ENCODE data around the gene MT1E. TPM values are rescaled to one million over a fixed set of nuclear protein-coding genes. Genes with fewer than 3 reads are reported as not detected.
"Not testable (repeated sequence)": the region's sequence is repeated elsewhere in the genome, so short reads cannot be mapped to it uniquely, and the experiment has no call there.

MT1E gene
- total and polyA plus RNA-seq, 2 donors (not counting 1 experiment from before 2014, with no cell fraction given), result 3.1 TPM; not detected in 1

- intact Hi-C loops (cut with micrococcal nuclease), result no loop called here
- Mint-ChIP-seq H3K4me3 (no peak overlapping the region), H3K27me3 (peaks cover 85% of the 10 kb centered on the region), H3K4me1 (peaks cover 9% of the 10 kb centered on the region), H3K27ac (no peak overlapping the region), H3K9me3 (ENCODE audit: insufficient read depth) (no peaks in the 10 kb centered on the region)
- Histone ChIP-seq H3K4me3 (ENCODE audit: control extremely low read depth in 1 of 5, extremely low read depth in 1 of 5, insufficient read depth in 1 of 5, low read depth in 2 of 5, low read length in 4 of 5) (no peak overlapping the region), H3K36me3 (replicated peaks in 1 of 2; ENCODE audit: control extremely low read depth in 1 of 2, control insufficient read depth in 1 of 2, extremely low read depth in 1 of 2, insufficient read depth in 2 of 2, low read length in 1 of 2) (no peaks in the 10 kb centered on the region), H3K4me2 (replicated peaks; ENCODE audit: low read depth, low read length, poor library complexity, severe bottlenecking) (no peak overlapping the region), H2AFZ (ENCODE audit: insufficient read depth, low read depth, low read length, poor library complexity, severe bottlenecking) (no peak overlapping the region), H3K4me1 (ENCODE audit: control insufficient read depth in 2 of 2, insufficient read depth in 2 of 2, low read length in 2 of 2) (peaks cover 6 to 7% of the 10 kb centered on the region in 2 donors), H3K79me2 (ENCODE audit: control insufficient read depth, insufficient read depth, low read length) (no peaks in the 10 kb centered on the region), H3K27me3 (replicated peaks in 1 of 4; ENCODE audit: control extremely low read depth in 1 of 4, control insufficient read depth in 3 of 4, insufficient read depth in 4 of 4, low read length in 3 of 4) (peaks cover 0 to 68% (median 30%) of the 10 kb centered on the region in 4 experiments), H3K27ac (ENCODE audit: low read length in 2 of 2) (no peak overlapping the region), H3K9ac (ENCODE audit: low read length) (no peak overlapping the region), H4K20me1 (ENCODE audit: control insufficient read depth, insufficient read depth, low read length, poor library complexity, severe bottlenecking) (no peaks in the 10 kb centered on the region), H3K9me3 (ENCODE audit: control extremely low read depth in 1 of 3, control insufficient read depth in 2 of 3, insufficient read depth in 1 of 3, low read length in 2 of 3) (peaks cover 0 to 3% (median 0%) of the 10 kb centered on the region in 3 donors)
- DNase-seq (no peak), ATAC-seq (ENCODE audit: low read depth) (no peak)
- POLR2A ChIA-PET, result no interaction called here
- CTCF ChIA-PET, result no interaction called here
- TF ChIP-seq EZH2 (IDR thresholded peaks at IDR 0.05; ENCODE audit: borderline replicate concordance, insufficient read depth, low read depth, low read length, poor library complexity, severe bottlenecking), result no peak
- TF ChIP-seq, protein P1, sequence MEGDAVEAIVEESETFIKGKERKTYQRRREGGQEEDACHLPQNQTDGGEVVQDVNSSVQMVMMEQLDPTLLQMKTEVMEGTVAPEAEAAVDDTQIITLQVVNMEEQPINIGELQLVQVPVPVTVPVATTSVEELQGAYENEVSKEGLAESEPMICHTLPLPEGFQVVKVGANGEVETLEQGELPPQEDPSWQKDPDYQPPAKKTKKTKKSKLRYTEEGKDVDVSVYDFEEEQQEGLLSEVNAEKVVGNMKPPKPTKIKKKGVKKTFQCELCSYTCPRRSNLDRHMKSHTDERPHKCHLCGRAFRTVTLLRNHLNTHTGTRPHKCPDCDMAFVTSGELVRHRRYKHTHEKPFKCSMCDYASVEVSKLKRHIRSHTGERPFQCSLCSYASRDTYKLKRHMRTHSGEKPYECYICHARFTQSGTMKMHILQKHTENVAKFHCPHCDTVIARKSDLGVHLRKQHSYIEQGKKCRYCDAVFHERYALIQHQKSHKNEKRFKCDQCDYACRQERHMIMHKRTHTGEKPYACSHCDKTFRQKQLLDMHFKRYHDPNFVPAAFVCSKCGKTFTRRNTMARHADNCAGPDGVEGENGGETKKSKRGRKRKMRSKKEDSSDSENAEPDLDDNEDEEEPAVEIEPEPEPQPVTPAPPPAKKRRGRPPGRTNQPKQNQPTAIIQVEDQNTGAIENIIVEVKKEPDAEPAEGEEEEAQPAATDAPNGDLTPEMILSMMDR (IDR thresholded peaks at IDR 0.05), result no peak
- 13% methylated on average over 11 of the region's 19 CpGs for WGBS (ENCODE audit: insufficient coverage)
Observed at GRCh38 chr16:56669840-56670619, 44.4 kb downstream of the MT1E start.

DNA sequence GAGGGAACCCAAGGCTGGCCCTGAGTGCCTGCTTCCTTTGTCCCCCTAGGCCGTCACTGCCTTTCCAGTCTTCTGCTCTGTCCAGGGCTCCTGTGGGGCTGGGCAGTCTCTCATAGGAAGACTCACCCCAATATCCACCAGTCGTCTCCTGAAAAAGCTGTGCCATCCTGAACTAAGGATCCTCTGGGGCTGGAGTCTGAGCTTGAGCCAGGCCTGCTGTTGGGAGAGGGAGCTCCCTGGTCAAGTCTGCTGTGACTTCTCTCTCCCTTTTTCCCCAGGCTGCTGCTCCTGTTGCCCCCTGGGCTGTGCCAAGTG is 45.0 kb downstream of the MT1E start:
- 56% methylated on average over 1 of the region's 2 CpGs for WGBS (ENCODE audit: insufficient coverage)
- no peak for TF ChIP-seq EZH2 (IDR thresholded peaks at IDR 0.05; ENCODE audit: borderline replicate concordance, insufficient read depth, low read depth, low read length, poor library complexity, severe bottlenecking)
- TF ChIP-seq, protein P1 (IDR thresholded peaks at IDR 0.05), result no peak
- no peak overlapping the region for H3K4me3 ChIP-seq (ENCODE audit: control extremely low read depth in 1 of 5, extremely low read depth in 1 of 5, insufficient read depth in 1 of 5, low read depth in 2 of 5, low read length in 4 of 5)
- H3K79me2 ChIP-seq (ENCODE audit: control insufficient read depth, insufficient read depth, low read length), result no peaks in the 10 kb centered on the region
- ChIA-PET CTCF (no interaction called here), POLR2A (no interaction called here)
- no peaks in the 10 kb centered on the region for H4K20me1 ChIP-seq (ENCODE audit: control insufficient read depth, insufficient read depth, low read length, poor library complexity, severe bottlenecking)
- no peak for ATAC-seq (ENCODE audit: low read depth)
- DNase-seq, result no peak
- no peaks in the 10 kb centered on the region for H3K36me3 ChIP-seq (replicated peaks in 1 of 2; ENCODE audit: control extremely low read depth in 1 of 2, control insufficient read depth in 1 of 2, extremely low read depth in 1 of 2, insufficient read depth in 2 of 2, low read length in 1 of 2)
- no peak overlapping the region for H2AFZ ChIP-seq (ENCODE audit: insufficient read depth, low read depth, low read length, poor library complexity, severe bottlenecking)
- H3K4me1 ChIP-seq (ENCODE audit: control insufficient read depth in 2 of 2, insufficient read depth in 2 of 2, low read length in 2 of 2), result peaks cover 10% of the 10 kb centered on the region in 2 donors
- H3K27ac ChIP-seq (ENCODE audit: low read length in 2 of 2), result no peak overlapping the region
- intact Hi-C loops (cut with micrococcal nuclease), result no loop called here
- H3K4me1 Mint-ChIP-seq, result peaks cover 12% of the 10 kb centered on the region
- no peak overlapping the region for H3K4me3 Mint-ChIP-seq
- peaks cover 0 to 67% (median 34%) of the 10 kb centered on the region in 4 experiments for H3K27me3 ChIP-seq (replicated peaks in 1 of 4; ENCODE audit: control extremely low read depth in 1 of 4, control insufficient read depth in 3 of 4, insufficient read depth in 4 of 4, low read length in 3 of 4)
- no peaks in the 10 kb centered on the region for H3K9me3 Mint-ChIP-seq (ENCODE audit: insufficient read depth)
- H3K9ac ChIP-seq (ENCODE audit: low read length), result no peak overlapping the region
- peaks cover 0 to 3% (median 0%) of the 10 kb centered on the region in 3 donors for H3K9me3 ChIP-seq (ENCODE audit: control extremely low read depth in 1 of 3, control insufficient read depth in 2 of 3, insufficient read depth in 1 of 3, low read length in 2 of 3)
- peaks cover 85% of the 10 kb centered on the region for H3K27me3 Mint-ChIP-seq
- no peak overlapping the region for H3K4me2 ChIP-seq (replicated peaks; ENCODE audit: low read depth, low read length, poor library complexity, severe bottlenecking)
- no peak overlapping the region for H3K27ac Mint-ChIP-seq

DNA sequence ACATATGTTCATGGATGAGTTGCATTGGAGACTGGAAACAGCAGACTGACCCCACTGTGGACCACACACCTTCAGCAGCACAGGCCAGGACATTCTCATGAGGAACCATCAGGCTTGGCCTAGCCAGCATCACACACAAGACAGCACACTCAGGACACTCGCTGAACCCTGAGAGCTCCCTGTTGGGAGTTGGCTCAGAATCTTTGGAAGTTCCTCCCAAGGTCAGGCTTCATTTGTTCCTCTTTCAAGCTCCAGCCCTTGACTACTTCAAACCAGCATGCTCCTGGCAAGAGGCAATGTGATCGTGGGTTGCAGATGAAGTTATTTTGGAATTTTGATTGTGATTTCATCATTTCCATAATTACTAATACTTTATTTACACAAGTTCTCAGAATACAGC is 46.1 kb downstream of the MT1E start:
- POLR2A ChIA-PET; H4K20me1 ChIP-seq (ENCODE audit: control insufficient read depth, insufficient read depth, low read length, poor library complexity, severe bottlenecking); DNase-seq; H3K36me3 ChIP-seq (replicated peaks in 1 of 2; ENCODE audit: control extremely low read depth in 1 of 2, control insufficient read depth in 1 of 2, extremely low read depth in 1 of 2, insufficient read depth in 2 of 2, low read length in 1 of 2); H3K4me3 Mint-ChIP-seq; ATAC-seq (ENCODE audit: low read depth); H3K4me2 ChIP-seq (replicated peaks; ENCODE audit: low read depth, low read length, poor library complexity, severe bottlenecking); intact Hi-C loops (cut with micrococcal nuclease); H2AFZ ChIP-seq (ENCODE audit: insufficient read depth, low read depth, low read length, poor library complexity, severe bottlenecking); H3K9ac ChIP-seq (ENCODE audit: low read length); H3K79me2 ChIP-seq (ENCODE audit: control insufficient read depth, insufficient read depth, low read length); H3K9me3 ChIP-seq (ENCODE audit: control extremely low read depth in 1 of 3, control insufficient read depth in 2 of 3, insufficient read depth in 1 of 3, low read length in 2 of 3); H3K27ac ChIP-seq (ENCODE audit: low read length in 2 of 2); H3K4me3 ChIP-seq (ENCODE audit: control extremely low read depth in 1 of 5, extremely low read depth in 1 of 5, insufficient read depth in 1 of 5, low read depth in 2 of 5, low read length in 4 of 5); H3K9me3 Mint-ChIP-seq (ENCODE audit: insufficient read depth); H3K27ac Mint-ChIP-seq: not testable (repeated sequence)
- CTCF ChIA-PET, result interaction anchor here (2.4 kb wide), 1 partner anchor 30 kb away, joined by 19 read pairs; no protein-coding TSS in a partner anchor
- Mint-ChIP-seq H3K4me1 (peaks cover 15% of the 10 kb centered on the region), H3K27me3 (peaks cover 79% of the 10 kb centered on the region)
- Histone ChIP-seq H3K4me1 (ENCODE audit: control insufficient read depth in 2 of 2, insufficient read depth in 2 of 2, low read length in 2 of 2) (peaks cover 16 to 17% of the 10 kb centered on the region in 2 donors), H3K27me3 (replicated peaks in 1 of 4; ENCODE audit: control extremely low read depth in 1 of 4, control insufficient read depth in 3 of 4, insufficient read depth in 4 of 4, low read length in 3 of 4) (peaks cover 0 to 70% (median 36%) of the 10 kb centered on the region in 4 experiments)
- WGBS (ENCODE audit: insufficient coverage), result 100% methylated on average over 1 of the region's 2 CpGs
